ENCODE results near the gene GFY. TPM values are rescaled to one million over a fixed set of nuclear protein-coding genes. Genes with fewer than 3 reads are reported as not detected.
A peak's percentile ranks its signal among the peaks of the same experiment; 100 is the strongest.

Gene GFY
- total and polyA plus RNA-seq, 10 of the 15 experiments (the other 5 are each of a cell fraction or from before 2014, with no cell fraction given): 0.05 TPM; not detected in 9

DNA sequence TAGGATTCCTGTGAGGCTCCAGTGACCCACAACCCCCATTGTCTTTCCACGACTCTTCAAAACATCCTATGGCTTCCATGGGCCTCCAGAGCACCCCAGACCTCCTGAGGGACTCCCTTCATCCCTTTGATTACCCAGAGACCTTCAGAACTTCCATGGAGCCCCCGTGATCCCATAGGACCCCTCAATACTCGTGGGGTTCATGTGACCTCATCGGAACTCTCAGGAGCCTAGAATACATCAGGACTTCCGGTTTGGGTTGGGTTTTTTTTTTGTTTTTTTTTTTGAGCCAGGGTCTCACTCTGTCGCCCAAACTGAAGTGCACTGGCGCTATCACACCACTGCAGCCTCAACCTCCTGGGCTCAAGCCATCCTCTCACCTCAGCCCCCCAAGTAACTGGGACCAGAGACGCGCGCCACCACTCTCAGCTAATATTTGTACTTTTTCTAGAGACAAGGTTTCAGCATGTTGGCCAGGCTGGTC is 28.6 kb downstream of the GFY start (continued):
- TF ChIP-seq, protein P1, sequence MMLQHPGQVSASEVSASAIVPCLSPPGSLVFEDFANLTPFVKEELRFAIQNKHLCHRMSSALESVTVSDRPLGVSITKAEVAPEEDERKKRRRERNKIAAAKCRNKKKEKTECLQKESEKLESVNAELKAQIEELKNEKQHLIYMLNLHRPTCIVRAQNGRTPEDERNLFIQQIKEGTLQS (IDR thresholded peaks at IDR 0.05; ENCODE audit: borderline replicate concordance, extremely low read depth, low read depth, low read length): no peak
- no peak for TF ChIP-seq RB1 (IDR thresholded peaks at IDR 0.05; ENCODE audit: borderline replicate concordance)
- TF ChIP-seq ZNF217 (IDR thresholded peaks at IDR 0.05): no peak
- no peak for TF ChIP-seq HCFC1 (IDR thresholded peaks at IDR 0.05; ENCODE audit: low read length)
- no peak for TF ChIP-seq ASH2L (IDR thresholded peaks at IDR 0.05; ENCODE audit: borderline replicate concordance, low read depth)
- 0 out of 2 replicates have a peak, but pooled peaks have one; percentile 7 for TF ChIP-seq ZNF207 (IDR thresholded peaks at IDR 0.05; ENCODE audit: borderline replicate concordance)
- no peak for TF ChIP-seq HDAC2 (IDR thresholded peaks at IDR 0.05)
- TF ChIP-seq ZNF384 (IDR thresholded peaks at IDR 0.05; ENCODE audit: borderline replicate concordance, low read depth, low read length): peak; percentile 81
- TF ChIP-seq NR2C1 (IDR thresholded peaks at IDR 0.05): no peak
- TF ChIP-seq EZH2 (IDR thresholded peaks at IDR 0.05; ENCODE audit: borderline replicate concordance, control insufficient read depth, low read depth, low read length): no peak
- no peak for TF ChIP-seq ZBED1 (IDR thresholded peaks at IDR 0.05; ENCODE audit: borderline replicate concordance)
- TF ChIP-seq MTA2 (IDR thresholded peaks at IDR 0.05; ENCODE audit: low read depth): 0 out of 2 replicates have a peak, but pooled peaks have one; percentile 31
- peak; percentile 67; the same call in 1 of the 2 replicates for TF ChIP-seq POLR2AphosphoS5 (IDR thresholded peaks at IDR 0.05; ENCODE audit: low read length)
- no peak for TF ChIP-seq GATAD2B (conservative IDR thresholded peaks at IDR 0.05; ENCODE audit: low read depth)
- peak; percentile 60 for TF ChIP-seq GABPA (IDR thresholded peaks at IDR 0.05; ENCODE audit: low read depth)
- TF ChIP-seq, protein P2, sequence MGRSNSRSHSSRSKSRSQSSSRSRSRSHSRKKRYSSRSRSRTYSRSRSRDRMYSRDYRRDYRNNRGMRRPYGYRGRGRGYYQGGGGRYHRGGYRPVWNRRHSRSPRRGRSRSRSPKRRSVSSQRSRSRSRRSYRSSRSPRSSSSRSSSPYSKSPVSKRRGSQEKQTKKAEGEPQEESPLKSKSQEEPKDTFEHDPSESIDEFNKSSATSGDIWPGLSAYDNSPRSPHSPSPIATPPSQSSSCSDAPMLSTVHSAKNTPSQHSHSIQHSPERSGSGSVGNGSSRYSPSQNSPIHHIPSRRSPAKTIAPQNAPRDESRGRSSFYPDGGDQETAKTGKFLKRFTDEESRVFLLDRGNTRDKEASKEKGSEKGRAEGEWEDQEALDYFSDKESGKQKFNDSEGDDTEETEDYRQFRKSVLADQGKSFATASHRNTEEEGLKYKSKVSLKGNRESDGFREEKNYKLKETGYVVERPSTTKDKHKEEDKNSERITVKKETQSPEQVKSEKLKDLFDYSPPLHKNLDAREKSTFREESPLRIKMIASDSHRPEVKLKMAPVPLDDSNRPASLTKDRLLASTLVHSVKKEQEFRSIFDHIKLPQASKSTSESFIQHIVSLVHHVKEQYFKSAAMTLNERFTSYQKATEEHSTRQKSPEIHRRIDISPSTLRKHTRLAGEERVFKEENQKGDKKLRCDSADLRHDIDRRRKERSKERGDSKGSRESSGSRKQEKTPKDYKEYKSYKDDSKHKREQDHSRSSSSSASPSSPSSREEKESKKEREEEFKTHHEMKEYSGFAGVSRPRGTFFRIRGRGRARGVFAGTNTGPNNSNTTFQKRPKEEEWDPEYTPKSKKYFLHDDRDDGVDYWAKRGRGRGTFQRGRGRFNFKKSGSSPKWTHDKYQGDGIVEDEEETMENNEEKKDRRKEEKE (IDR thresholded peaks at IDR 0.05): no peak
- TF ChIP-seq TCF7 (IDR thresholded peaks at IDR 0.05; ENCODE audit: borderline replicate concordance): no peak
- TF ChIP-seq, protein P3, sequence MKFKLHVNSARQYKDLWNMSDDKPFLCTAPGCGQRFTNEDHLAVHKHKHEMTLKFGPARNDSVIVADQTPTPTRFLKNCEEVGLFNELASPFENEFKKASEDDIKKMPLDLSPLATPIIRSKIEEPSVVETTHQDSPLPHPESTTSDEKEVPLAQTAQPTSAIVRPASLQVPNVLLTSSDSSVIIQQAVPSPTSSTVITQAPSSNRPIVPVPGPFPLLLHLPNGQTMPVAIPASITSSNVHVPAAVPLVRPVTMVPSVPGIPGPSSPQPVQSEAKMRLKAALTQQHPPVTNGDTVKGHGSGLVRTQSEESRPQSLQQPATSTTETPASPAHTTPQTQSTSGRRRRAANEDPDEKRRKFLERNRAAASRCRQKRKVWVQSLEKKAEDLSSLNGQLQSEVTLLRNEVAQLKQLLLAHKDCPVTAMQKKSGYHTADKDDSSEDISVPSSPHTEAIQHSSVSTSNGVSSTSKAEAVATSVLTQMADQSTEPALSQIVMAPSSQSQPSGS (IDR thresholded peaks at IDR 0.05; ENCODE audit: low read length): 0 out of 2 replicates have a peak, but pooled peaks have one; percentile 45
- TF ChIP-seq, protein P4, sequence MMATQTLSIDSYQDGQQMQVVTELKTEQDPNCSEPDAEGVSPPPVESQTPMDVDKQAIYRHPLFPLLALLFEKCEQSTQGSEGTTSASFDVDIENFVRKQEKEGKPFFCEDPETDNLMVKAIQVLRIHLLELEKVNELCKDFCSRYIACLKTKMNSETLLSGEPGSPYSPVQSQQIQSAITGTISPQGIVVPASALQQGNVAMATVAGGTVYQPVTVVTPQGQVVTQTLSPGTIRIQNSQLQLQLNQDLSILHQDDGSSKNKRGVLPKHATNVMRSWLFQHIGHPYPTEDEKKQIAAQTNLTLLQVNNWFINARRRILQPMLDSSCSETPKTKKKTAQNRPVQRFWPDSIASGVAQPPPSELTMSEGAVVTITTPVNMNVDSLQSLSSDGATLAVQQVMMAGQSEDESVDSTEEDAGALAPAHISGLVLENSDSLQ (IDR thresholded peaks at IDR 0.05): no peak
- TF ChIP-seq ZNF24 (IDR thresholded peaks at IDR 0.05): no peak
- TF ChIP-seq LARP7 (IDR thresholded peaks at IDR 0.05): no peak
- no peak for TF ChIP-seq POLR2A (IDR thresholded peaks at IDR 0.05; ENCODE audit: low read depth, low read length)
- no peak for TF ChIP-seq RCOR1 (conservative IDR thresholded peaks at IDR 0.05; ENCODE audit: low read depth, low read length)
- no peak for TF ChIP-seq CHD4 (IDR thresholded peaks at IDR 0.05)

Data from GM12878 (cell line).